Upper lobe of right lung (tissue), 1 donor: ENCODE measurements around the gene WDR70. TPM values are rescaled to one million over a fixed set of nuclear protein-coding genes. Genes with fewer than 3 reads are reported as not detected.
"Not testable (repeated sequence)": the region's sequence is repeated elsewhere in the genome, so short reads cannot be mapped to it uniquely, and the experiment has no call there.

Experiments
- ATAC-seq: fragments of 200-7000 bp; cut with Tn5 transposase; one replicate; pipeline ENCODE4 v1.9.1; 2020; ENCODE audit warnings: mild to moderate bottlenecking, moderate library complexity
- DNase-seq: peaks from one replicate; pipeline ENCODE4 v3.0.0-alpha.2; 2020
- H3K27ac ChIP-seq: fragments of 200-600 bp; one replicate; pipeline ENCODE4 v1.8.0; 2022
- H3K27me3 ChIP-seq: fragments of 200-600 bp; one replicate; pipeline ENCODE4 v1.8.0; 2022; ENCODE audit warnings: mild to moderate bottlenecking
- H3K36me3 ChIP-seq: fragments of 200-600 bp; one replicate; pipeline ENCODE4 v1.8.0; 2022
- H3K4me1 ChIP-seq: fragments of 200-600 bp; one replicate; pipeline ENCODE4 v1.8.0; 2022
- H3K4me3 ChIP-seq: fragments of 200-600 bp; one replicate; pipeline ENCODE4 v1.8.0; 2022; ENCODE audit warnings: mild to moderate bottlenecking
- H3K9me3 ChIP-seq: fragments of 200-600 bp; one replicate; pipeline ENCODE4 v1.8.0; 2022
- intact Hi-C: fragments of 100-400 bp; cut with DNase I; formaldehyde crosslinking; loops from one replicate; pipeline ENCODE4 v1.11.0; 2022
- total RNA-seq: library from RNA; stranded (reverse); fragmentation: NEBNext Ultra II Directional; extraction: Animal tissue kit (Norgen Biotek cat#: 25700); gene quantifications from one replicate; pipeline ENCODE4 v1.2.1, GENCODE V29; 2021
- TF ChIP-seq, protein P1 (sequence below): fragments of 200-600 bp; IDR thresholded peaks from one replicate; pipeline ENCODE4 v1.8.0; 2022; ENCODE audit warnings: antibody characterized with exemption
- donor health status: DM: no; HTN: yes; CAD: no; lungs with severe emphysema.

WDR70 gene
- total RNA-seq, 1 donor from 2014 or later = 24.7 TPM

DNA sequence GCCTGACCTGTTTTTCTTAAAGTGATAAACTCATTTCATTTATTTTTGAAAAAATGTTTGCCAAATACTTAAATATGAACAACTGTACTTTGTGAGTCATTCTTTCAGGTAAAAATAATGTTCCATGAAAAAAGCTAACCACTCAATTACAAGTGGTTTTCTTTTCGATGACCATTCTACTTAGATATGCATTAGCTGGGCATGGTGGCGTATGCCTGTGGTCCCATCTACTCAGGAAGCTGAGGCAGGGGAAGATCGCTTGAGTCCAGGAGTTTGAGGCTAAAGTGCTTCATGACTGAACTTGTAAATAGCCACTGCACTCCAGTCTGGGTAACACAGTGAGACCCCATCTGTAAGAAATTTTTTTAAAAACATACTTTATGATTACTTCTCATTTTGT lies 4.0 kb upstream of the WDR70 start:
- intact Hi-C loops = no loop called here
- H3K4me1 ChIP-seq = peaks cover 10% of the 10 kb centered on the region
- no peaks in the 10 kb centered on the region for H3K36me3 ChIP-seq
- H3K4me3 ChIP-seq = no peak overlapping the region
- H3K27ac ChIP-seq = no peak overlapping the region
- H3K27me3 ChIP-seq = no peaks in the 10 kb centered on the region
- no peaks in the 10 kb centered on the region for H3K9me3 ChIP-seq
- DNase-seq = no peak
- TF ChIP-seq, protein P1, sequence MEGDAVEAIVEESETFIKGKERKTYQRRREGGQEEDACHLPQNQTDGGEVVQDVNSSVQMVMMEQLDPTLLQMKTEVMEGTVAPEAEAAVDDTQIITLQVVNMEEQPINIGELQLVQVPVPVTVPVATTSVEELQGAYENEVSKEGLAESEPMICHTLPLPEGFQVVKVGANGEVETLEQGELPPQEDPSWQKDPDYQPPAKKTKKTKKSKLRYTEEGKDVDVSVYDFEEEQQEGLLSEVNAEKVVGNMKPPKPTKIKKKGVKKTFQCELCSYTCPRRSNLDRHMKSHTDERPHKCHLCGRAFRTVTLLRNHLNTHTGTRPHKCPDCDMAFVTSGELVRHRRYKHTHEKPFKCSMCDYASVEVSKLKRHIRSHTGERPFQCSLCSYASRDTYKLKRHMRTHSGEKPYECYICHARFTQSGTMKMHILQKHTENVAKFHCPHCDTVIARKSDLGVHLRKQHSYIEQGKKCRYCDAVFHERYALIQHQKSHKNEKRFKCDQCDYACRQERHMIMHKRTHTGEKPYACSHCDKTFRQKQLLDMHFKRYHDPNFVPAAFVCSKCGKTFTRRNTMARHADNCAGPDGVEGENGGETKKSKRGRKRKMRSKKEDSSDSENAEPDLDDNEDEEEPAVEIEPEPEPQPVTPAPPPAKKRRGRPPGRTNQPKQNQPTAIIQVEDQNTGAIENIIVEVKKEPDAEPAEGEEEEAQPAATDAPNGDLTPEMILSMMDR = no peak
- no peak for ATAC-seq

DNA sequence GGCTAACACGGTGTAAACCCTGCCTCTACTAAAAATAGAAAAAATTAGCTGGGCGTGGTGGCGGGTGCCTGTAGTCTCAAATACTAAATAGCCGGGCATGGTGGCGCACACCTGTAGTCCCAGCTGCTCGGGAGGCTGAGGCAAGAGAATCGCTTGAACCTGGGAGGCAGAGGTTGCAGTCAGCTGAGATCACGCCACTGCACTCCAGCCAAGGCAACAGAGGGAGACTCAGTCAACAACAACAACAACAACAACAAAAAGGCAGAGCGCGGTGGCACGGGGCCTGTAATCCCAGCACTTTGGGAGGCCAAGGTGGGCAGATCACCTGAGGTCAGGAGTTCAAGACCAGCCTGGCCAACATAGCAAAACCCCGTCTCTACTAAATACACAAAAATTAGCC lies 1.1 kb upstream of the WDR70 start:
- ATAC-seq, H3K27me3 ChIP-seq, DNase-seq: not testable (repeated sequence)

DNA sequence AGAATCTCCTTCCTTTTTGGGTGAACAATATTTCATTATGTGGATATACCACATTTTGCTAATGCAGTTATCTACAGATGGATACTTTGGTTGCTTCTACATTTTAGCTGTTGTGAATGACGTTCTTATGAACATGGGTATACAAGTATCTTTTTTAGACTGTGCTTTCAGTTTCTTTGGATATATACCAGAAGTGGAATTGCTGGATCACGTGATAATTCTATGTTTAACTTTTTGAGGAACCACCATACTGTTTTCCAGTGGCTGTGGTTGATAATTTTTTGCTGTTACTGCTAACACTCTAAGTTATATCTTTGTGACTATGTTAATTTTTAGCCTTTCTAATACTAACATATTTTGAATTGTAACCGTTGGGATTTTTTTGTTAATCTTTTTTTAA lies 12.5 kb downstream of the WDR70 start:
- intact Hi-C loops = no loop called here
- Histone ChIP-seq H3K36me3 (peaks cover 44% of the 10 kb centered on the region), H3K27ac (no peak overlapping the region), H3K4me1 (no peaks in the 10 kb centered on the region), H3K4me3 (no peak overlapping the region), H3K9me3 (no peaks in the 10 kb centered on the region), H3K27me3 (no peaks in the 10 kb centered on the region)
- ATAC-seq = no peak
- TF ChIP-seq, protein P1 = no peak
- DNase-seq = no peak

More for the DNA sequence above, 1.1 kb upstream of the WDR70 start:
- H3K4me1 ChIP-seq, H3K9me3 ChIP-seq, H3K27ac ChIP-seq, intact Hi-C loops, H3K4me3 ChIP-seq: not testable (repeated sequence)
- H3K36me3 ChIP-seq = peaks cover 24% of the 10 kb centered on the region

DNA sequence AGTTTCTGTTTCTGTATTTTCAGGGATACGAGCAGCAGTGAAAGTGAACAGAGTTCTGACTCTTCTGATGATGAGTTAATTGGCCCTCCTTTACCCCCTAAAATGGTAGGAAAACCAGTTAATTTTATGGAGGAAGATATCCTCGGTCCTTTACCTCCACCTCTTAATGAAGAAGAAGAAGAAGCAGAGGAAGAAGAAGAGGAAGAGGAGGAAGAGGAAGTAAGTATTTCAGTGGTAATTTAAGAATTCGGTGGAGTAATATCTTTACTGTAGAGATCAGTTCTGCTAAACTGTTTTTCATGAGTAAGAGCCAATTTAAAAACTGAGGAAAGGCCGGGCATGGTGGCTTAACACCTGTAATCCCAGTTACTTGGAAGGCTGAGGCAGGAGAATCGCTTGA lies 17.2 kb downstream of the WDR70 start:
- DNase-seq = no peak
- Histone ChIP-seq H3K4me3 (no peak overlapping the region), H3K27me3 (no peaks in the 10 kb centered on the region), H3K9me3 (no peaks in the 10 kb centered on the region), H3K4me1 (no peaks in the 10 kb centered on the region), H3K36me3 (peaks cover 77% of the 10 kb centered on the region), H3K27ac (no peak overlapping the region)
- no peak for ATAC-seq
- TF ChIP-seq, protein P1 = no peak
- intact Hi-C loops = no loop called here

DNA sequence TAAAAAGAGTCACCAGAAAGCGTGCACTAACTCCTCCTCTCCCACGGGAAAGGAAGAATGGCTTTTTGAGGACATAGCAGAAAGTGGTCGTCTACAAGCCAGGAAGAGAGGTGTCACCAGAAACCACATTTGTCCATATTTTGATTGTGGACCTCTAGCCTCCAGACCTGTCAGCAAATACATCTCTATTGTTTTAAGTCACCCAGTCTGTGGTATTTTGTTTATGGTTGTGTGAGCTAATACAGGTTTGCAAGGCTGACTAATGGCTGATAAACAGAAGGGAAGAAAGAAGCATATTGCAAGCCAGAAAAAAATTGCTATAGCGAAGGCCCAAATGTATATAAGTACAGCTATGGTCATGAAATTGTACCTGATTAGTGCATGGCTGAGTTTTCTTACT lies 21.4 kb downstream of the WDR70 start:
- Histone ChIP-seq H3K9me3 (no peaks in the 10 kb centered on the region), H3K36me3 (peaks cover 60% of the 10 kb centered on the region), H3K4me1 (no peaks in the 10 kb centered on the region), H3K4me3 (no peak overlapping the region), H3K27ac (no peak overlapping the region), H3K27me3 (no peaks in the 10 kb centered on the region)
- ATAC-seq (no peak), DNase-seq (no peak)
- intact Hi-C loops = no loop called here
- TF ChIP-seq, protein P1 = no peak

DNA sequence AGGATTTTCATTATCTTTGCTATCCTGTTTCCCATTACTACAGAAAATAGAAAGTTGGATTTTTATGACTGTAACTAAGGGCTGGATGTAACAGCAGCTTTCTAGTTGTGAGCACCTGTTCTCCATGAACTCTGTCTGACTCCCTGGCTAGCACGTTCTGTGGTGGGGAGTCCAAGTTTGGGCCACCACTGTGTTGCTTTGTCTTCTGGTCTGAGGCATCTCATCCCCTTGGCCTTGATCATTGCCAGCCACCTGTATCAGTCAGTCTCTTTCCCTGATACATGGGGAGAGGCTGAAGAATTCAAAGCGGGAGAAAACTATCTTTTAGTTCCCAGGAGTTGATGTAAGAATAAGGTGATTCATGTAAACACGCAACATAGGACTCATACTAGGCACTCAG lies 33.4 kb downstream of the WDR70 start:
- Histone ChIP-seq H3K36me3 (peaks cover 41% of the 10 kb centered on the region), H3K4me3 (no peak overlapping the region), H3K27ac (no peak overlapping the region), H3K4me1 (no peaks in the 10 kb centered on the region), H3K9me3 (no peaks in the 10 kb centered on the region), H3K27me3 (no peaks in the 10 kb centered on the region)
- ATAC-seq (no peak), DNase-seq (no peak)
- TF ChIP-seq, protein P1 = no peak
- intact Hi-C loops = no loop called here

DNA sequence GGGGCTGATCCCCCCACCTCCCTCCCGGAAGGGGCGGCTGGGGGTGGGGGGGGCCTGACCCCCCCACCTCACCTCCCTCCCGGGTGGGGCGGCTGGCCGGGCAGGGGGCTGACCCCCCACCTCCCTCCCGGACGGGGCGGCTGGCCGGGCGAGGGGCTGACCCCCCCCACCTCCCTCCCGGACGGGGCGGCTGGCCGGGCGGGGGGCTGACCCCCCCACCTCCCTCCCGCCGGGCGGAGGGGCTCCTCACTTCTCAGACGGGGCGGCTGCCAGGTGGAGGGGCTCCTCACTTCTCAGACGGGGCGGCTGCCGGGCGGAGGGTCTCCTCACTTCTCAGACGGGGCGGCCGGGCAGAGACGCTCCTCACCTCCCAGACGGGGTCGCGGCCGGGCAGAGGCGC lies 36.3 kb downstream of the WDR70 start:
- H3K4me1 ChIP-seq, H3K4me3 ChIP-seq, H3K27ac ChIP-seq, ATAC-seq, intact Hi-C loops, DNase-seq, H3K27me3 ChIP-seq, H3K9me3 ChIP-seq: not testable (repeated sequence)
- peaks cover 39% of the 10 kb centered on the region for H3K36me3 ChIP-seq
